KMS-11 (cell line): ENCODE results near the gene DPH2.

ENCODE experiments used
- H2AFZ ChIP-seq: fragments of 200-600 bp; sonication (generic); 2 replicates; pipeline ENCODE4 v1.6.1; 2016; ENCODE audit warnings: antibody characterized with exemption, mixed run types, low read depth
- H3K27ac ChIP-seq: fragments of 200-600 bp; sonication (generic); 2 replicates; pipeline ENCODE4 v1.6.1; 2016; ENCODE audit warnings: mild to moderate bottlenecking, mixed run types
- H3K27me3 ChIP-seq: fragments of 200-600 bp; sonication (generic); 2 replicates; pipeline ENCODE4 v1.6.1; 2017; ENCODE audit warnings: mild to moderate bottlenecking, low read depth, mixed run types, moderate library complexity; ENCODE audit not compliant: insufficient read depth
- H3K36me3 ChIP-seq: fragments of 200-600 bp; sonication (generic); 2 replicates; pipeline ENCODE4 v1.6.1; 2017; ENCODE audit warnings: mild to moderate bottlenecking, mixed run types; ENCODE audit not compliant: insufficient read depth
- H3K4me1 ChIP-seq: fragments of 200-600 bp; sonication (generic); 2 replicates; pipeline ENCODE4 v1.6.1; 2016; ENCODE audit warnings: mild to moderate bottlenecking, low read depth, mixed run types; ENCODE audit not compliant: poor library complexity, severe bottlenecking
- H3K4me2 ChIP-seq: fragments of 200-600 bp; sonication (generic); 2 replicates; pipeline ENCODE4 v1.7.0; 2016; ENCODE audit warnings: mild to moderate bottlenecking, mixed run types
- H3K4me3 ChIP-seq: fragments of 200-600 bp; sonication (generic); IDR thresholded peaks from 2 replicates; pipeline ENCODE4 v1.6.1; 2017; ENCODE audit warnings: low read depth, low read length, mixed read lengths; ENCODE audit not compliant: insufficient read depth
- H3K79me2 ChIP-seq: fragments of 200-600 bp; sonication (generic); 2 replicates; pipeline ENCODE4 v1.6.1; 2016; ENCODE audit warnings: low read depth, mixed run types; ENCODE audit not compliant: insufficient read depth
- H3K9ac ChIP-seq: fragments of 200-600 bp; sonication (generic); 2 replicates; pipeline ENCODE4 v1.6.1; 2016; ENCODE audit warnings: mild to moderate bottlenecking, mixed run types
- H4K20me1 ChIP-seq: fragments of 200-600 bp; sonication (generic); 2 replicates; pipeline ENCODE4 v1.6.1; 2016; ENCODE audit warnings: mild to moderate bottlenecking, mixed run types; ENCODE audit not compliant: insufficient read depth
- TF ChIP-seq, protein P1 (sequence below): fragments of 200-600 bp; sonication (generic); conservative IDR thresholded peaks from 2 replicates; pipeline ENCODE4 v1.6.1; 2017; ENCODE audit warnings: low read depth, mild to moderate bottlenecking, antibody characterized with exemption, low read length, moderate library complexity, mixed read lengths

The DPH2 gene

DNA sequence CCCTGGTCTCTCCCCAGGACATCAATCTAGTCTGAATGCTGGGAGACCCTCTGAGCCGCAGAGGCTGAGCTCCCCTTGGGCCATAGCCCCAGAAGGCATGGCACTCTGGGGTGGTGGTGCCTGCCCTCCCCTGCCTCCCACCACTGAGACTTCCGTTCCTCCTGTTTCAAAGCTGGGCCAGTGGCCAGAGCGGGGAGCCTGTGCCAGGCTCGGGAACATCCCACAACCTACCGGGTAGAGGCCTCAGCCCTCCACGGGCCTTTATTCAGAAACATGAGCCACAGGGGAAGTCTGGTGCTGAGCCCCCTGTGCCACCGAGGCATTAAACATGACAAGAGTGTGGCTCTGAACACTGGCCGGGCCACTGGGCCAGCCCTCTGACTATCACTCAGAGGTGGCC, 29.6 kb downstream of the DPH2 start:
- H3K4me2 ChIP-seq = no peak overlapping the region
- H4K20me1 ChIP-seq = no peaks in the 10 kb centered on the region
- no peaks in the 10 kb centered on the region for H3K4me1 ChIP-seq
- H2AFZ ChIP-seq = no peak overlapping the region
- no peaks in the 10 kb centered on the region for H3K36me3 ChIP-seq
- H3K79me2 ChIP-seq = no peaks in the 10 kb centered on the region
- TF ChIP-seq, protein P1, sequence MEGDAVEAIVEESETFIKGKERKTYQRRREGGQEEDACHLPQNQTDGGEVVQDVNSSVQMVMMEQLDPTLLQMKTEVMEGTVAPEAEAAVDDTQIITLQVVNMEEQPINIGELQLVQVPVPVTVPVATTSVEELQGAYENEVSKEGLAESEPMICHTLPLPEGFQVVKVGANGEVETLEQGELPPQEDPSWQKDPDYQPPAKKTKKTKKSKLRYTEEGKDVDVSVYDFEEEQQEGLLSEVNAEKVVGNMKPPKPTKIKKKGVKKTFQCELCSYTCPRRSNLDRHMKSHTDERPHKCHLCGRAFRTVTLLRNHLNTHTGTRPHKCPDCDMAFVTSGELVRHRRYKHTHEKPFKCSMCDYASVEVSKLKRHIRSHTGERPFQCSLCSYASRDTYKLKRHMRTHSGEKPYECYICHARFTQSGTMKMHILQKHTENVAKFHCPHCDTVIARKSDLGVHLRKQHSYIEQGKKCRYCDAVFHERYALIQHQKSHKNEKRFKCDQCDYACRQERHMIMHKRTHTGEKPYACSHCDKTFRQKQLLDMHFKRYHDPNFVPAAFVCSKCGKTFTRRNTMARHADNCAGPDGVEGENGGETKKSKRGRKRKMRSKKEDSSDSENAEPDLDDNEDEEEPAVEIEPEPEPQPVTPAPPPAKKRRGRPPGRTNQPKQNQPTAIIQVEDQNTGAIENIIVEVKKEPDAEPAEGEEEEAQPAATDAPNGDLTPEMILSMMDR = no peak
- no peak overlapping the region for H3K9ac ChIP-seq
- no peaks in the 10 kb centered on the region for H3K27me3 ChIP-seq
- no peak overlapping the region for H3K27ac ChIP-seq
- H3K4me3 ChIP-seq = no peak overlapping the region

DNA sequence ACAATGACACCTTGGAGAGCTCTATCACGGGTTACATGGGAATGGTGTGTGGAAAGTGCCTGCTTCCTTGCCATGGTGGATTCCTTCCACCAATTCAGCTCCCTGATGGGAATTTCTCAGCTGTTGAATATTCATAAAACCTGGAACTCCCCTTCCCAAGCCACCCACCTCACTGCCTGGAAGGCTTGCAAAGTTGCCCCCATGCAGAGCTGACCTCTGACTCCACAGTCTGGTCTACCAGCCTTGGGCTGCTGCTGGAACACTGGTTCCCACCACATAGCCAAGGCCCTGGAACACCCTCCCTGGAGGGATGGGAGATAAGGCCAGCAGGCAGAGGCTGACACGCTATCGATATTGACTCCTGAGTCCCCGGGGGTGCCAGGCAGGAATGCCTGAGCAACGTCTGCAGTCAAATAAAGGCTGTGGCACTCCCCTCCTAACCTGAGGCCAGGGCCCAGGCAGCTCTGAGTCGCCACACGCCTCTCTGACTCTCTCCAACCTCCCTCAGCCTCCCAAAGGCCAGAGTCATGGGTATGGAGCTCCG, 30.4 kb downstream of the DPH2 start:
- H3K36me3 ChIP-seq = no peaks in the 10 kb centered on the region
- H3K79me2 ChIP-seq = no peaks in the 10 kb centered on the region
- H3K27me3 ChIP-seq = no peaks in the 10 kb centered on the region
- TF ChIP-seq, protein P1 = no peak
- H3K4me2 ChIP-seq = no peak overlapping the region
- H3K4me1 ChIP-seq = no peaks in the 10 kb centered on the region
- H3K4me3 ChIP-seq = no peak overlapping the region
- H2AFZ ChIP-seq = no peak overlapping the region
- no peak overlapping the region for H3K27ac ChIP-seq
- H3K9ac ChIP-seq = no peak overlapping the region
- no peaks in the 10 kb centered on the region for H4K20me1 ChIP-seq

DNA sequence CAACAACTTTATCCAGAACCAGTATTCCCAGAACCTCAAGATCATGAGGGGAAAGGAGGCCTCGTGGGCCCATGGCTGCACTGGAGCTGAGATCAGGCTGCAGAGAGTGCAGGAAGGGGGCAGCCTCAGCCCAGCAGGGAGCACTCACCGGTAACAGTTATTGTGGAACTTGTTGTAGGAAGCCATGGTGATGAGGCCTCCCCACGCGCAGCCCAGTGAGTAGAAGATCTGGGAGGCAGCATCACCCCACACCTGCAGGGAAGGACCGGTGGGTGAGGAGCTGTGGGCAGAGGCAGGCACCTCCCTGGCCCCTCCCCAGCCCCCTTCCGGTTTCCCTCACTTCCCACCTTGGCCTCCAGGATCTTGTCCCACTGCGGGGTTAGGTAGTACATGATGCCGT, 32.4 kb downstream of the DPH2 start:
- H3K4me2 ChIP-seq = no peak overlapping the region
- no peaks in the 10 kb centered on the region for H4K20me1 ChIP-seq
- H3K79me2 ChIP-seq = no peaks in the 10 kb centered on the region
- H3K36me3 ChIP-seq = no peaks in the 10 kb centered on the region
- H3K4me3 ChIP-seq = no peak overlapping the region
- H3K27me3 ChIP-seq = no peaks in the 10 kb centered on the region
- no peak overlapping the region for H3K27ac ChIP-seq
- TF ChIP-seq, protein P1 = no peak
- no peak overlapping the region for H2AFZ ChIP-seq
- H3K4me1 ChIP-seq = no peaks in the 10 kb centered on the region
- no peak overlapping the region for H3K9ac ChIP-seq

DNA sequence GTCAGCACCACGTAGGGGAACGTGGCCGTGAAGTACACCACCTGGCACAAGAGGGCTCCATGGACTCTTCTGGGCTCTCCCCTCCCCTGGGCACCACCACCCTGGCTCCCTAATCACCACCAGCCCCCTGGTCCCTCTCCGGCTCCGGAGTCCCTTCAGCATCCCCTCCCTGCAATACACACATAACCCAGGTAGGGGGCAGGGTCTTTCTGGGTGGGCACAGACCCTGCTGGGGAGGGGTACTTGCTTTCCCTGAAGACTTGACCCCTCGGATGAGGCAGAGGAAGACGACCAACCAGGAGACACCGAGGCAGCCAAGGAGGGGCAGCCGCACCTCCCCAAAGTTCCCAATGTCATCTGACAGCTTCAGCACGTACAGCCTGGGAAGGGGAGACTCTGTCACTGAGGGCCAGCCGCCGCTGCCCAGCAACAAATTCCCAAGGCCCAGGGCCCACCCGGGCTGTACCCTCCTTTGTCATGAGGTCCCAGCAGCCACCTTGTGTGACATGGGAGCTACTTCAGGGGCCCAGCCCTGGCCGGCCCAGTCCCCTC, 32.9 kb downstream of the DPH2 start:
- H3K4me3 ChIP-seq = no peak overlapping the region
- no peak overlapping the region for H2AFZ ChIP-seq
- H3K27me3 ChIP-seq = no peaks in the 10 kb centered on the region
- no peaks in the 10 kb centered on the region for H3K79me2 ChIP-seq
- H4K20me1 ChIP-seq = no peaks in the 10 kb centered on the region
- TF ChIP-seq, protein P1 = peak; percentile 34
- no peaks in the 10 kb centered on the region for H3K36me3 ChIP-seq
- H3K4me1 ChIP-seq = no peaks in the 10 kb centered on the region
- H3K4me2 ChIP-seq = no peak overlapping the region
- H3K27ac ChIP-seq = no peak overlapping the region
- no peak overlapping the region for H3K9ac ChIP-seq
